Natural killer cell (primary cell): Measurements from ENCODE around the gene SPDYE6. TPM values are rescaled to one million over a fixed set of nuclear protein-coding genes. Genes with fewer than 3 reads are reported as not detected.
A peak's percentile ranks its signal among the peaks of the same experiment; 100 is the strongest.

Source experiments
- ATAC-seq, 3 donors: fragments of 150-1000 bp in 2 of 3; fragments of 200-7000 bp in 1 of 3; cut with Tn5 transposase; 1 replicate in 1 of 3; 2 replicates in 2 of 3; pipeline ENCODE4 v1.10.0; 2021; ENCODE audit warnings: mild to moderate bottlenecking in 2 of 3, moderate library complexity in 2 of 3
- DNase-seq, 2 donors: peaks; one replicate each; pipeline versions ENCODE4 v3.0.0 to v3.0.0-alpha.2; 2013 to 2021; ENCODE audit warnings: mixed read lengths in 1 of 2
- H3K27ac ChIP-seq: one replicate; pipeline ENCODE4 v1.5.1; 2013; ENCODE audit warnings: mild to moderate bottlenecking, low read length
- H3K27me3 ChIP-seq: one replicate; pipeline ENCODE4 v1.6.1; 2013; ENCODE audit warnings: low read length; ENCODE audit not compliant: control insufficient read depth, insufficient read depth
- H3K36me3 ChIP-seq: one replicate; pipeline ENCODE4 v1.6.1; 2013; ENCODE audit warnings: low read length; ENCODE audit not compliant: control insufficient read depth, insufficient read depth
- H3K4me1 ChIP-seq: one replicate; pipeline ENCODE4 v1.6.1; 2013; ENCODE audit warnings: low read length; ENCODE audit not compliant: control insufficient read depth, insufficient read depth
- H3K4me3 ChIP-seq: one replicate; pipeline ENCODE4 v1.5.1; 2013; ENCODE audit warnings: low read length
- H3K9me3 ChIP-seq: one replicate; pipeline ENCODE4 v1.6.1; 2013; ENCODE audit warnings: low read length; ENCODE audit not compliant: control insufficient read depth, insufficient read depth
- H3K27ac Mint-ChIP-seq, 2 donors: one replicate each; pipeline ENCODE4 v1.8.0; 2022; ENCODE audit warnings: mild to moderate bottlenecking in 2 of 2, mixed read lengths in 2 of 2, moderate library complexity in 1 of 2
- H3K27me3 Mint-ChIP-seq, 2 donors: one replicate each; pipeline ENCODE4 v1.8.0; 2022; ENCODE audit warnings: low read depth in 2 of 2, mixed read lengths in 2 of 2
- H3K36me3 Mint-ChIP-seq: one replicate; pipeline ENCODE4 v1.8.0; 2022; ENCODE audit warnings: mixed read lengths
- H3K4me1 Mint-ChIP-seq, 2 donors: one replicate each; pipeline ENCODE4 v1.8.0; 2022; ENCODE audit warnings: mixed read lengths in 2 of 2
- H3K4me3 Mint-ChIP-seq: one replicate; pipeline ENCODE4 v1.8.0; 2022; ENCODE audit warnings: mild to moderate bottlenecking, moderate library complexity, mixed read lengths
- H3K9me3 Mint-ChIP-seq, 2 donors: one replicate each; pipeline ENCODE4 v1.8.0; 2022; ENCODE audit warnings: mixed read lengths in 2 of 2
- CTCF ChIP-seq: fragments of 200-600 bp; IDR thresholded peaks from one replicate; pipeline ENCODE4 v1.8.0; 2022; ENCODE audit warnings: antibody characterized with exemption
- WGBS: methylation state at CpG from one replicate; pipeline ENCODE4 v1.1.7; 2013; ENCODE audit warnings: missing lambda C conversion rate; ENCODE audit not compliant: insufficient coverage; 5-methylcytosine and 5-hydroxymethylcytosine counted together
- intact Hi-C: fragments of 100-400 bp; cut with micrococcal nuclease; formaldehyde crosslinking; loops from one replicate; pipeline ENCODE4 v1.14.2; 2022
- total RNA-seq, 4 donors: library from RNA; stranded (reverse); fragments of 120-200 nt in 1 of 4; gene quantifications; one replicate each; pipeline versions ENCODE4 v1.2.3 to v1.2.4, GENCODE V29; 2013 to 2022

Gene SPDYE6
- total RNA-seq, 3 donors from 2014 or later (not counting 1 experiment from before 2014, with no cell fraction given) = not detected

DNA sequence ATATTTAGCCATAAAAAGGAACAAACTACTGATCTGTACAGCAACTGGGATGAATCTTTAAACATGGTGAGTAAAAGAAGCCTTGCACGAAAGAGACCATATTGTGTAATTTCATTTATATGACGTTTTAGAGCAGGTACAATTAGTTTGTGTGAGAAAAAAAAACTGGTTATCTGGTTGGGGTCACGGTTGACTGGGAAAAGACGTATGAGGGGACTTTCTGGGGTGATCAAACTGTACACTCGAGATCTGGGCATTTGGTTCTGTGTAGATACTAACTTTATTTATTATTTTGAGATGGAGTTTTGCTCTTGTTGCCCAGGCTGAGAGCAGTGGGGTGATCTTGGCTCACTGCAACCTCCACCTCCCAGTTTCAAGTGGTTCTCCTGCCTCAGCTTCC, 44.1 kb upstream of the SPDYE6 start:
- no peak for TF ChIP-seq CTCF
- Histone ChIP-seq H3K27me3 (no peaks in the 10 kb centered on the region), H3K4me3 (no peak overlapping the region), H3K27ac (no peak overlapping the region), H3K4me1 (peaks cover 25% of the 10 kb centered on the region), H3K36me3 (peaks cover 43% of the 10 kb centered on the region), H3K9me3 (no peaks in the 10 kb centered on the region)
- intact Hi-C loops = no loop called here
- Mint-ChIP-seq H3K36me3 (peaks cover 8% of the 10 kb centered on the region), H3K27ac (no peak overlapping the region), H3K4me3 (no peak overlapping the region), H3K27me3 (no peaks in the 10 kb centered on the region), H3K4me1 (peaks cover 27 to 34% of the 10 kb centered on the region in 2 donors), H3K9me3 (no peaks in the 10 kb centered on the region)
- DNase-seq = no peak
- no peak for ATAC-seq
- WGBS = 91% methylated on average over 5 of the region's 5 CpGs

- peaks cover 22% of the 10 kb centered on the region for H3K4me1 ChIP-seq
- Mint-ChIP-seq H3K27ac (no peak overlapping the region), H3K4me3 (no peak overlapping the region), H3K27me3 (no peaks in the 10 kb centered on the region), H3K9me3 (no peaks in the 10 kb centered on the region), H3K36me3 (peaks cover 8% of the 10 kb centered on the region), H3K4me1 (peaks cover 18 to 21% of the 10 kb centered on the region in 2 donors)
- intact Hi-C loops = no loop called here
- no peak for TF ChIP-seq CTCF
- peaks cover 32% of the 10 kb centered on the region for H3K36me3 ChIP-seq
- no peaks in the 10 kb centered on the region for H3K9me3 ChIP-seq
- DNase-seq (no peak), ATAC-seq (no peak)
- H3K27ac ChIP-seq = no peak overlapping the region
- WGBS = 97% methylated on average over 5 of the region's 8 CpGs
- no peak overlapping the region for H3K4me3 ChIP-seq
- no peaks in the 10 kb centered on the region for H3K27me3 ChIP-seq
Measured at GRCh38 chr7:102398543-102398942, 42.3 kb upstream of the SPDYE6 start.

DNA sequence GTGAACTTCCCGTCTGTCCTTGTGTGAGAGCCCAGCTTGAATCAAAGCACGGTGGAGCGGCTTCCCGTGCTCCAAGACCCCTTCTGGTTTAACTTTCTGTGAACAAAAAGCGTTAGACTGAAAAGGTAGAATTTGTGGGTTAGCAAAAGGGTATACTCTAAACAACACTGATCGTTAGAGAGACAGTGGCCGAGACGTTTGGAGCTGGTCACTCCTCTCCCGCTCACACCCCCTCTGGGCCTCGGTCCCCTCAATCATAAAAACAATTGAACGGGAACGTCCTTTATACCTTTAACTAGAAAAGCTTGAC, 40.4 kb upstream of the SPDYE6 start:
- DNase-seq (no peak), ATAC-seq (no peak)
- no peak for TF ChIP-seq CTCF
- Histone ChIP-seq H3K36me3 (peaks cover 21% of the 10 kb centered on the region), H3K4me3 (peak overlapping the region; percentile 82), H3K27ac (peak overlapping the region; percentile 77), H3K9me3 (no peaks in the 10 kb centered on the region), H3K27me3 (no peaks in the 10 kb centered on the region), H3K4me1 (peaks cover 22% of the 10 kb centered on the region)
- Mint-ChIP-seq H3K27me3 (no peaks in the 10 kb centered on the region), H3K4me1 (peaks cover 18% of the 10 kb centered on the region in 2 donors), H3K4me3 (peak overlapping the region; percentile 93), H3K27ac (peak overlapping the region; percentile 91 to 92), H3K36me3 (peaks cover 8% of the 10 kb centered on the region), H3K9me3 (no peaks in the 10 kb centered on the region)
- 0% methylated on average over 11 of the region's 12 CpGs for WGBS
- intact Hi-C loops = loop anchor here (2.0 kb wide), 1 partner anchor 68 kb away; the partner anchor contains the start of genes ALKBH4 and LRWD1
